NT2/D1 (cell line): Measurements from ENCODE around the gene IBA57.

ENCODE experiments used
- DNase-seq: peaks from one replicate; pipeline ENCODE4 v3.0.0-alpha.2; 2011; ENCODE audit warnings: low read depth, low spot score
- H3K27me3 ChIP-seq: 2 replicates; pipeline ENCODE4 v1.6.0; 2011; ENCODE audit warnings: mild to moderate bottlenecking; ENCODE audit not compliant: insufficient read length, insufficient read depth
- H3K36me3 ChIP-seq: 2 replicates; pipeline ENCODE4 v1.6.1; 2011; ENCODE audit warnings: mild to moderate bottlenecking, low read length, mixed read lengths; ENCODE audit not compliant: insufficient read depth, insufficient read length
- H3K4me1 ChIP-seq: 2 replicates; pipeline ENCODE4 v1.5.1; 2011; ENCODE audit not compliant: insufficient read depth, insufficient read length
- H3K4me3 ChIP-seq: 2 replicates; pipeline ENCODE4 v1.5.1; 2011; ENCODE audit warnings: low read depth; ENCODE audit not compliant: insufficient read length
- H3K9ac ChIP-seq: 2 replicates; pipeline ENCODE4 v1.6.0; 2011; ENCODE audit warnings: low read depth; ENCODE audit not compliant: insufficient read length
- H3K9me3 ChIP-seq: 2 replicates; pipeline ENCODE4 v1.5.1; 2011; ENCODE audit warnings: mild to moderate bottlenecking, low read length; ENCODE audit not compliant: insufficient read depth
- SUZ12 ChIP-seq: IDR thresholded peaks from 2 replicates; pipeline ENCODE4 v1.6.1; 2011; ENCODE audit not compliant: insufficient read length, insufficient read depth; ENCODE audit errors: extremely low read depth
- YY1 ChIP-seq: IDR thresholded peaks from 2 replicates; pipeline ENCODE4 v1.6.1; 2011; ENCODE audit not compliant: insufficient read length, insufficient read depth
- ZNF274 ChIP-seq: IDR thresholded peaks from 2 replicates; pipeline ENCODE4 v1.6.1; 2011; ENCODE audit warnings: mild to moderate bottlenecking, low read depth, low read length

The IBA57 gene

GRCh38 chr1:228145463-228146416, 19.9 kb upstream of the IBA57 start:
- Histone ChIP-seq H3K36me3 (peaks cover 75% of the 10 kb centered on the region), H3K9ac (no peak overlapping the region), H3K27me3 (peaks cover 8% of the 10 kb centered on the region), H3K4me1 (peaks cover 23% of the 10 kb centered on the region), H3K9me3 (no peaks in the 10 kb centered on the region), H3K4me3 (no peak overlapping the region)
- TF ChIP-seq SUZ12 (no peak), YY1 (no peak), ZNF274 (no peak)
- DNase-seq: no peak

GRCh38 chr1:228146417-228147150, 19.0 kb upstream of the IBA57 start:
- DNase-seq: no peak
- TF ChIP-seq YY1 (no peak), SUZ12 (no peak), ZNF274 (no peak)
- Histone ChIP-seq H3K4me3 (no peak overlapping the region), H3K36me3 (peaks cover 73% of the 10 kb centered on the region), H3K27me3 (no peaks in the 10 kb centered on the region), H3K9ac (no peak overlapping the region), H3K9me3 (no peaks in the 10 kb centered on the region), H3K4me1 (peaks cover 30% of the 10 kb centered on the region)

GRCh38 chr1:228147151-228147693, 18.4 kb upstream of the IBA57 start:
- no peak for TF ChIP-seq SUZ12
- TF ChIP-seq YY1: no peak
- TF ChIP-seq ZNF274: no peak
- peaks cover 70% of the 10 kb centered on the region for H3K36me3 ChIP-seq
- H3K27me3 ChIP-seq: no peaks in the 10 kb centered on the region
- no peaks in the 10 kb centered on the region for H3K9me3 ChIP-seq
- no peak overlapping the region for H3K4me3 ChIP-seq
- no peak overlapping the region for H3K9ac ChIP-seq
- no peak for DNase-seq
- peaks cover 28% of the 10 kb centered on the region for H3K4me1 ChIP-seq

- TF ChIP-seq SUZ12 (no peak), ZNF274 (no peak), YY1 (no peak)
These were observed 17.8 kb upstream of the IBA57 start for GRCh38 chr1:228147768-228148167.

GRCh38 chr1:228148196-228148861, 17.3 kb upstream of the IBA57 start:
- Histone ChIP-seq H3K36me3 (peaks cover 61% of the 10 kb centered on the region), H3K9ac (no peak overlapping the region), H3K4me1 (peaks cover 27% of the 10 kb centered on the region), H3K27me3 (no peaks in the 10 kb centered on the region), H3K9me3 (no peaks in the 10 kb centered on the region), H3K4me3 (no peak overlapping the region)
- TF ChIP-seq SUZ12: no peak
- no peak for TF ChIP-seq ZNF274
- TF ChIP-seq YY1: no peak
- DNase-seq: no peak

More at GRCh38 chr1:228147768-228148167, 17.8 kb upstream of the IBA57 start:
- H3K4me1 ChIP-seq: peaks cover 27% of the 10 kb centered on the region
- H3K4me3 ChIP-seq: no peak overlapping the region
- no peak for DNase-seq
- no peaks in the 10 kb centered on the region for H3K9me3 ChIP-seq
- peaks cover 65% of the 10 kb centered on the region for H3K36me3 ChIP-seq
- no peak overlapping the region for H3K9ac ChIP-seq
- H3K27me3 ChIP-seq: no peaks in the 10 kb centered on the region

- H3K27me3 ChIP-seq: no peaks in the 10 kb centered on the region
- no peak overlapping the region for H3K4me3 ChIP-seq
- H3K36me3 ChIP-seq: peaks cover 61% of the 10 kb centered on the region
- no peak for DNase-seq
- TF ChIP-seq ZNF274: no peak
- no peak for TF ChIP-seq SUZ12
- TF ChIP-seq YY1: no peak
- peaks cover 27% of the 10 kb centered on the region for H3K4me1 ChIP-seq
- H3K9ac ChIP-seq: peak overlapping the region; percentile 61
- H3K9me3 ChIP-seq: no peaks in the 10 kb centered on the region
These were observed 16.6 kb upstream of the IBA57 start for GRCh38 chr1:228148935-228149405.
